Esophagus squamous epithelium (tissue), 5 donors: Measurements from ENCODE around the gene KLF18. TPM values are rescaled to one million over a fixed set of nuclear protein-coding genes. Genes with fewer than 3 reads are reported as not detected.

Experiments
- DNase-seq: peaks from one replicate; lab custom pipeline; 2025; lab: John Stamatoyannopoulos, UW
- H3K27ac ChIP-seq, 4 donors: fragments of 200-600 bp; sonication (generic); one replicate each; pipeline ENCODE4 v1.5.1; 2016 to 2019; ENCODE audit warnings: mild to moderate bottlenecking in 1 of 4
- H3K27me3 ChIP-seq, 4 donors: fragments of 200-600 bp; sonication (generic); 1 replicate in 3 of 4; 2 replicates in 1 of 4; pipeline versions ENCODE4 v1.5.1 to v1.6.0; 2017 to 2021; ENCODE audit warnings: antibody characterized with exemption in 1 of 4
- H3K36me3 ChIP-seq, 3 donors: fragments of 200-600 bp; sonication (generic); one replicate each; pipeline ENCODE4 v1.5.1; 2016 to 2019
- H3K4me1 ChIP-seq, 3 donors: fragments of 200-600 bp; sonication (generic); one replicate each; pipeline ENCODE4 v1.5.1; 2017 to 2019
- H3K4me3 ChIP-seq, 4 donors: fragments of 200-600 bp; sonication (generic); 1 replicate in 3 of 4; 2 replicates in 1 of 4; pipeline ENCODE4 v1.5.1; 2016 to 2019; ENCODE audit warnings: mild to moderate bottlenecking in 2 of 4, moderate library complexity in 1 of 4
- H3K9me3 ChIP-seq, 3 donors: fragments of 200-600 bp; sonication (generic); one replicate each; pipeline ENCODE4 v1.5.1; 2016 to 2019
- POLR2A ChIP-seq, 4 donors: fragments of 450-650 bp; IDR thresholded peaks; one replicate each; pipeline ENCODE4 v1.6.1; 2017; ENCODE audit warnings: antibody characterized with exemption in 4 of 4, mild to moderate bottlenecking in 4 of 4, moderate library complexity in 3 of 4
- WGBS, 2 donors: methylation state at CpG; one replicate each; pipeline ENCODE4 v1.1.5; 2018; 5-methylcytosine and 5-hydroxymethylcytosine counted together
- intact Hi-C: fragments of 100-400 bp; cut with DNase I; formaldehyde crosslinking; loops from one replicate; pipeline ENCODE4 v1.15.0; 2022
- total RNA-seq, 4 donors: library from RNA; depleted of rRNA; stranded (reverse); fragments of >200 nt; gene quantifications; one replicate each; pipeline ENCODE4 v1.1.0, GENCODE V29; 2016
- TF ChIP-seq, protein P1 (sequence below), 6 experiments: fragments of 450-650 bp in 4 of 6; fragments of 200-600 bp in 2 of 6; sonication (generic) in 2 of 6; IDR thresholded peaks; one replicate each; pipeline ENCODE4 v1.5.1; 2016 to 2019; ENCODE audit warnings: antibody characterized with exemption in 6 of 6, mild to moderate bottlenecking in 4 of 6, moderate library complexity in 4 of 6
- donor health status: DM: yes; HTN: yes; CAD: no.

Gene KLF18
- total RNA-seq, 4 donors from 2014 or later, result not detected

- H3K36me3 ChIP-seq, result no peaks in the 10 kb centered on the region
- 71 to 74% methylated on average over 7 of the region's 7 CpGs for WGBS, 2 donors
- H3K9me3 ChIP-seq, result no peaks in the 10 kb centered on the region
- no peaks in the 10 kb centered on the region for H3K27me3 ChIP-seq
- DNase-seq, result no peak
- intact Hi-C loops, result no loop called here
- H3K4me3 ChIP-seq, result no peak overlapping the region
- no peak overlapping the region for H3K27ac ChIP-seq
- H3K4me1 ChIP-seq, result no peaks in the 10 kb centered on the region
- TF ChIP-seq, protein P1, sequence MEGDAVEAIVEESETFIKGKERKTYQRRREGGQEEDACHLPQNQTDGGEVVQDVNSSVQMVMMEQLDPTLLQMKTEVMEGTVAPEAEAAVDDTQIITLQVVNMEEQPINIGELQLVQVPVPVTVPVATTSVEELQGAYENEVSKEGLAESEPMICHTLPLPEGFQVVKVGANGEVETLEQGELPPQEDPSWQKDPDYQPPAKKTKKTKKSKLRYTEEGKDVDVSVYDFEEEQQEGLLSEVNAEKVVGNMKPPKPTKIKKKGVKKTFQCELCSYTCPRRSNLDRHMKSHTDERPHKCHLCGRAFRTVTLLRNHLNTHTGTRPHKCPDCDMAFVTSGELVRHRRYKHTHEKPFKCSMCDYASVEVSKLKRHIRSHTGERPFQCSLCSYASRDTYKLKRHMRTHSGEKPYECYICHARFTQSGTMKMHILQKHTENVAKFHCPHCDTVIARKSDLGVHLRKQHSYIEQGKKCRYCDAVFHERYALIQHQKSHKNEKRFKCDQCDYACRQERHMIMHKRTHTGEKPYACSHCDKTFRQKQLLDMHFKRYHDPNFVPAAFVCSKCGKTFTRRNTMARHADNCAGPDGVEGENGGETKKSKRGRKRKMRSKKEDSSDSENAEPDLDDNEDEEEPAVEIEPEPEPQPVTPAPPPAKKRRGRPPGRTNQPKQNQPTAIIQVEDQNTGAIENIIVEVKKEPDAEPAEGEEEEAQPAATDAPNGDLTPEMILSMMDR (IDR thresholded peaks at IDR 0.05), result no peak
- TF ChIP-seq POLR2A (IDR thresholded peaks at IDR 0.05), result no peak
Measured at GRCh38 chr1:44114098-44114497, 27.3 kb downstream of the KLF18 start.

GRCh38 chr1:44113095-44113609 is 28.3 kb downstream of the KLF18 start:
- Histone ChIP-seq H3K27ac (no peak overlapping the region), H3K36me3 (no peaks in the 10 kb centered on the region)
- WGBS, 2 donors, result 68 to 70% methylated on average over 2 of the region's 2 CpGs

GRCh38 chr1:44112486-44112885 is 28.9 kb downstream of the KLF18 start:
- Histone ChIP-seq H3K4me1 (no peaks in the 10 kb centered on the region), H3K27ac (no peak overlapping the region), H3K9me3 (no peaks in the 10 kb centered on the region), H3K27me3 (peaks cover 0 to under 1% (median 0%) of the 10 kb centered on the region in 4 donors), H3K36me3 (no peaks in the 10 kb centered on the region), H3K4me3 (no peak overlapping the region)
- intact Hi-C loops, result no loop called here
- TF ChIP-seq, protein P1 (IDR thresholded peaks at IDR 0.05), result no peak
- no peak for TF ChIP-seq POLR2A (IDR thresholded peaks at IDR 0.05)
- DNase-seq, result no peak
- 65 to 70% methylated on average over 3 of the region's 3 CpGs for WGBS, 2 donors

More at GRCh38 chr1:44113095-44113609, 28.3 kb downstream of the KLF18 start:
- Histone ChIP-seq H3K27me3 (no peaks in the 10 kb centered on the region), H3K4me1 (no peaks in the 10 kb centered on the region), H3K4me3 (no peak overlapping the region), H3K9me3 (no peaks in the 10 kb centered on the region)
- intact Hi-C loops, result no loop called here
- no peak for TF ChIP-seq POLR2A (IDR thresholded peaks at IDR 0.05)
- TF ChIP-seq, protein P1 (IDR thresholded peaks at IDR 0.05), result no peak
- no peak for DNase-seq

- H3K9me3 ChIP-seq, result no peaks in the 10 kb centered on the region
- intact Hi-C loops, result no loop called here
- no peak for DNase-seq
- no peak overlapping the region for H3K27ac ChIP-seq
- no peaks in the 10 kb centered on the region for H3K4me1 ChIP-seq
- peaks cover 0 to 7% (median 0%) of the 10 kb centered on the region in 4 donors for H3K27me3 ChIP-seq
- no peak for TF ChIP-seq POLR2A (IDR thresholded peaks at IDR 0.05)
- TF ChIP-seq, protein P1 (IDR thresholded peaks at IDR 0.05), result no peak
- WGBS, 2 donors, result 77 to 82% methylated on average over 4 of the region's 4 CpGs
- H3K36me3 ChIP-seq, result no peaks in the 10 kb centered on the region
- H3K4me3 ChIP-seq, result no peak overlapping the region
Measured at GRCh38 chr1:44111861-44112260, 29.6 kb downstream of the KLF18 start.

DNA sequence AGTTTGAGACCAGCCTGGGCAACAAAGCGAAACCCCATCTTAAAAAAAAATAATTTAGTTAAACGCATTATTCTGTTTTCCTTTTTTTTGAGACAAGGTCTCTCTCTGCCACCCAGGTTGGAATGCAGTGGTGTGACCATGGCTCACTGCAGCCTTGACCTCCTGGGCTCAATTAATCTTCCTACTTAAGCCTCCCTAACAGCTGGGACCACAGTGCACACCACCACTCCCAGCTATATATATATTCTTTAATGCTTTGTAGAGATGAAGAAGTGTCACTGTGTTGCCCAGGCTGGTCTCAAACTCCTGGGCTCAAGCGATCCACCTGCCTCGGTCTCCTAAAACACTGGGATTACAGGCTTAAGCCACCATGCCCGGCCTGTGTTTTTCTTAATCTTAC is 30.5 kb downstream of the KLF18 start:
- TF ChIP-seq, protein P1 (IDR thresholded peaks at IDR 0.05), result no peak
- TF ChIP-seq POLR2A (IDR thresholded peaks at IDR 0.05), result no peak
- intact Hi-C loops, result no loop called here

More for the DNA sequence above, 30.5 kb downstream of the KLF18 start:
- H3K9me3 ChIP-seq, result no peaks in the 10 kb centered on the region
- H3K36me3 ChIP-seq, result no peaks in the 10 kb centered on the region
- 92 to 93% methylated on average over 5 of the region's 5 CpGs for WGBS, 2 donors
- no peak for DNase-seq
- H3K27ac ChIP-seq, result no peak overlapping the region
- no peaks in the 10 kb centered on the region for H3K4me1 ChIP-seq
- H3K27me3 ChIP-seq, result peaks cover 0 to 16% (median 0%) of the 10 kb centered on the region in 4 donors
- no peak overlapping the region for H3K4me3 ChIP-seq
